ENCODE results near the gene SOWAHB.
"Not testable (repeated sequence)": the region's sequence is repeated elsewhere in the genome, so short reads cannot be mapped to it uniquely, and the experiment has no call there.

SOWAHB gene

DNA sequence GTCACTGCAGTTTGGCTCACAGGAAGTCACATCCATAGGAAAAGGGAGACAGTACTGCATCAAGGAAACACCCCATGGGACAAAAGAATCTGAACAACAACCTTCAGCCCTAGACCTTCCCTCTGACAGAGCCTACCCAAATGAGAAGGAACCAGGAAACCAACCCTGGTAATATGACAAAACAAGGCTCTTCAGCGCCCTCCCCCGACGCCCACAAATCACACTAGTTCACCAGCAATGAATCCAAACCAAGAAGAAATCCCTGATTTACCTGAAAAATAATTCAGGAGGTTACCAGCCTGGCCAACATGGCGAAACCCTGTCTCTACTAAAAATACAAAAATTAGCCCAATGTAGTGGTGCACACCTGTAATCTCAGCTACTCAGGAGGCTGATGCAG is 29.2 kb downstream of the SOWAHB start:
- not testable (repeated sequence) for H3K36me3 ChIP-seq (ENCODE audit: control insufficient read depth, low read depth, low read length); H3K4me3 ChIP-seq (ENCODE audit: low read length); H3K27ac ChIP-seq (ENCODE audit: low read length); H3K27me3 ChIP-seq (ENCODE audit: control insufficient read depth, insufficient read depth, low read length); H3K4me1 ChIP-seq (ENCODE audit: control insufficient read depth, low read depth, low read length); H3K9ac ChIP-seq (ENCODE audit: low read length); H3K9me3 ChIP-seq (ENCODE audit: control insufficient read depth, low read depth, low read length)

GRCh38 chr4:76867880-76868655 is 29.9 kb downstream of the SOWAHB start:
- Histone ChIP-seq H3K27ac (ENCODE audit: low read length) (no peak overlapping the region), H3K27me3 (ENCODE audit: control insufficient read depth, insufficient read depth, low read length) (no peaks in the 10 kb centered on the region), H3K9me3 (ENCODE audit: control insufficient read depth, low read depth, low read length) (no peaks in the 10 kb centered on the region), H3K4me3 (ENCODE audit: low read length) (no peak overlapping the region), H3K4me1 (ENCODE audit: control insufficient read depth, low read depth, low read length) (peaks cover 7% of the 10 kb centered on the region), H3K36me3 (ENCODE audit: control insufficient read depth, low read depth, low read length) (no peaks in the 10 kb centered on the region), H3K9ac (ENCODE audit: low read length) (peak overlapping the region; percentile 28)

DNA sequence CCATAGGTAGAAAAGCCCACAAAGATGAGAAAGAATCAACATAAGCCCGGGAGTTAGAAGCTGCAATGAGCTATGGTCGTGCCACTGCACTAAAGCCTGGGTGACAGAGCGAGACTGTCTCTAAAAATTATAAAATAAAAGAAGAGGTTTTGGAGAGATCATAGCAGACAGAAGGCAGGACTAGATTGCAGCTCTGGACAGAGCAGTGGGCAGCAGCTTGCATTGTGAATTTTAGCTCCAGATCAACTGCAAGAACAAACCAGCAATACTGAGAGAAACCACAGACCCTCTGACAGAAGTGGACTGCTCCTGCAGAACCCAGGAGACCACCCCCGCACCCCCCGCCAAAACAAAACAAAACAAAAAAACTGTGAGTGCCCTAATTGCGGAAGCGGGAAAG is 30.6 kb downstream of the SOWAHB start:
- H3K4me1 ChIP-seq (ENCODE audit: control insufficient read depth, low read depth, low read length): peaks cover 7% of the 10 kb centered on the region
- H3K9ac ChIP-seq (ENCODE audit: low read length): no peak overlapping the region
- H3K4me3 ChIP-seq (ENCODE audit: low read length): no peak overlapping the region
- H3K27ac ChIP-seq (ENCODE audit: low read length): no peak overlapping the region
- no peaks in the 10 kb centered on the region for H3K36me3 ChIP-seq (ENCODE audit: control insufficient read depth, low read depth, low read length)
- no peaks in the 10 kb centered on the region for H3K9me3 ChIP-seq (ENCODE audit: control insufficient read depth, low read depth, low read length)
- no peaks in the 10 kb centered on the region for H3K27me3 ChIP-seq (ENCODE audit: control insufficient read depth, insufficient read depth, low read length)

GRCh38 chr4:76866641-76867040 is 31.3 kb downstream of the SOWAHB start:
- Histone ChIP-seq H3K4me3 (ENCODE audit: low read length) (no peak overlapping the region), H3K9ac (ENCODE audit: low read length) (no peak overlapping the region), H3K27me3 (ENCODE audit: control insufficient read depth, insufficient read depth, low read length) (no peaks in the 10 kb centered on the region), H3K27ac (ENCODE audit: low read length) (no peak overlapping the region), H3K4me1 (ENCODE audit: control insufficient read depth, low read depth, low read length) (peaks cover 7% of the 10 kb centered on the region), H3K9me3 (ENCODE audit: control insufficient read depth, low read depth, low read length) (no peaks in the 10 kb centered on the region), H3K36me3 (ENCODE audit: control insufficient read depth, low read depth, low read length) (no peaks in the 10 kb centered on the region)

DNA sequence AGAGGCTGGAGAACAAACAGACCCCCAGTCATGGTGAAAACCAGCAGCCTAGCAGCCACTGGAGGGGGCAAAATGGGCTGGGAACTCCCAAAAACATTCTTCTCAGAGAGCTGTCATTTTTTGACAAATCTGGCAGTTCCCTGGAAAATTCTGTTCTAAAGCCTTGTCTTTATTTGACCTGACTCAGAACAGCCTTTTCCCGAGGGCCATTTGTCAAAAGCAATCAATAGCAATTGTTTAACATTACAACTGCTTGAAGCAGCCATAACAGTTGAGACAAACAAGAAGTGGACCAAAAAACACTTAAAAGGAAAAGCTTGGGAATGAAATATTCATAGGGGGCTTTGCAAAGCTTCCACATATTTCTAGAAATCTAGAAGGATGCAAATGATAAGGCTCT is 39.6 kb downstream of the SOWAHB start:
- no peaks in the 10 kb centered on the region for H3K9me3 ChIP-seq (ENCODE audit: control insufficient read depth, low read depth, low read length)
- no peak overlapping the region for H3K27ac ChIP-seq (ENCODE audit: low read length)
- H3K36me3 ChIP-seq (ENCODE audit: control insufficient read depth, low read depth, low read length): no peaks in the 10 kb centered on the region
- no peaks in the 10 kb centered on the region for H3K4me1 ChIP-seq (ENCODE audit: control insufficient read depth, low read depth, low read length)
- no peak overlapping the region for H3K4me3 ChIP-seq (ENCODE audit: low read length)
- H3K27me3 ChIP-seq (ENCODE audit: control insufficient read depth, insufficient read depth, low read length): no peaks in the 10 kb centered on the region
- H3K9ac ChIP-seq (ENCODE audit: low read length): no peak overlapping the region

DNA sequence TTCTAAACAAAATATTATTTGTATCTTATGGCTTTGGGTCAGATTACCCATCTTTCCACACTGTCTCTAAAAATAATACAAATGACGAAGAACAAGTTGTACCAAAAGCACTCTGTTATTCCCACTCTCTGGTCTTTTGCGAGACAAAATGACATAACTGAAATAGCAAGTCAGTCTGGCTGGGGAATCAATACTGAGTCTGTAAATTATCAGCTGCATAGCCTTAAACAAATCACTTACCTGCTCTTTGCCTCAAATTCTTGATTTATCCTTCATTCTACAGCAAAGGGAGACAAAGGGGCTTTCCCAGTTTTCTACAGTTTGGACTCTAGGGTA is 40.9 kb downstream of the SOWAHB start:
- no peaks in the 10 kb centered on the region for H3K9me3 ChIP-seq (ENCODE audit: control insufficient read depth, low read depth, low read length)
- no peak overlapping the region for H3K4me3 ChIP-seq (ENCODE audit: low read length)
- H3K9ac ChIP-seq (ENCODE audit: low read length): no peak overlapping the region
- H3K36me3 ChIP-seq (ENCODE audit: control insufficient read depth, low read depth, low read length): no peaks in the 10 kb centered on the region
- no peaks in the 10 kb centered on the region for H3K27me3 ChIP-seq (ENCODE audit: control insufficient read depth, insufficient read depth, low read length)
- no peak overlapping the region for H3K27ac ChIP-seq (ENCODE audit: low read length)
- H3K4me1 ChIP-seq (ENCODE audit: control insufficient read depth, low read depth, low read length): no peaks in the 10 kb centered on the region

GRCh38 chr4:76856243-76857073 is 41.5 kb downstream of the SOWAHB start:
- no peaks in the 10 kb centered on the region for H3K9me3 ChIP-seq (ENCODE audit: control insufficient read depth, low read depth, low read length)
- no peaks in the 10 kb centered on the region for H3K4me1 ChIP-seq (ENCODE audit: control insufficient read depth, low read depth, low read length)
- no peak overlapping the region for H3K9ac ChIP-seq (ENCODE audit: low read length)
- H3K27ac ChIP-seq (ENCODE audit: low read length): no peak overlapping the region
- H3K36me3 ChIP-seq (ENCODE audit: control insufficient read depth, low read depth, low read length): no peaks in the 10 kb centered on the region
- no peak overlapping the region for H3K4me3 ChIP-seq (ENCODE audit: low read length)
- no peaks in the 10 kb centered on the region for H3K27me3 ChIP-seq (ENCODE audit: control insufficient read depth, insufficient read depth, low read length)

DNA sequence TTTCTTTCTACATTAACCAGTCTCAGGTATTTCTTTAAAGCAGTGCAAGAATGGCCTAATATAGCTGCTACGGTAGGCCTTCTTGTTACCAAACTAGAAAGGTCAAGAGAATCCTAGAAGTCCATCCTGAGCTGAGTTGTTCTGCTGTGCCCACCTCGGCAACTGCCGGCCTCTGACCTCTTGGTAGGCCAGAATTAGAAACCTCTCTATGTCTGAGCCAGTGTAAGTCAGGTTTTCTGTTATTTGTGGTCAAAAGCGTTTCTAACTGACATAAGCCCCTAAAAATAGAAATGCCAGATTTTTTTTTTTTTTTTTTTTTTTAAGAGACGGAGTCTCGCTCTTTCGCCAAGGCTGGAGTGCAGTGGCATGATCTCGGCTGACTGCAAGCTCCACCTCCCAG is 43.1 kb downstream of the SOWAHB start:
- Histone ChIP-seq H3K27ac (ENCODE audit: low read length) (no peak overlapping the region), H3K9ac (ENCODE audit: low read length) (no peak overlapping the region), H3K9me3 (ENCODE audit: control insufficient read depth, low read depth, low read length) (no peaks in the 10 kb centered on the region)

GRCh38 chr4:76851375-76851774 is 46.6 kb downstream of the SOWAHB start:
- Histone ChIP-seq H3K4me1 (ENCODE audit: control insufficient read depth, low read depth, low read length) (no peaks in the 10 kb centered on the region), H3K4me3 (ENCODE audit: low read length) (no peak overlapping the region), H3K36me3 (ENCODE audit: control insufficient read depth, low read depth, low read length) (no peaks in the 10 kb centered on the region), H3K9me3 (ENCODE audit: control insufficient read depth, low read depth, low read length) (no peaks in the 10 kb centered on the region), H3K27me3 (ENCODE audit: control insufficient read depth, insufficient read depth, low read length) (no peaks in the 10 kb centered on the region), H3K27ac (ENCODE audit: low read length) (no peak overlapping the region), H3K9ac (ENCODE audit: low read length) (no peak overlapping the region)

More for the DNA sequence above, 43.1 kb downstream of the SOWAHB start:
- H3K27me3 ChIP-seq (ENCODE audit: control insufficient read depth, insufficient read depth, low read length): no peaks in the 10 kb centered on the region
- no peaks in the 10 kb centered on the region for H3K4me1 ChIP-seq (ENCODE audit: control insufficient read depth, low read depth, low read length)
- no peaks in the 10 kb centered on the region for H3K36me3 ChIP-seq (ENCODE audit: control insufficient read depth, low read depth, low read length)
- no peak overlapping the region for H3K4me3 ChIP-seq (ENCODE audit: low read length)

DNA sequence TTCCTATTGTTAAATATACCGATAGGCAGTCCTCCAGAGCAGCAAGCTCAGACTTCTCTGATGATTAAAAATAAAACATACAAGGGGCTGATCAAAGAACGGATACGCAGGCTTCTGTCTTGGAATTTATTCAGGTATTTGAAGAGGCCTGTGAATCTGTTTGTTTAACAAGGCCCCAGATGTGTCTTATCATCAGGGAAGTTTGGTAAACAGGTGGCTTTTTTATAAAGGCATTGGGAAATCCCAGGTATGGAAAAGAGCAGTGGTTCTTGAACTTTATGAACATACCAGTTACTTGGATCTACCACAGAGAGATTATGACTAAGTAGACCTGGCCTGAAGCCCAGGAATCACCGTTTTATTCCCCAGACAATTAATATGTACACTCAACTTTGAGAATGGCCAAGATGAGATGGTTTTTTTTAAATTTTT is 47.9 kb downstream of the SOWAHB start:
- Histone ChIP-seq H3K4me1 (ENCODE audit: control insufficient read depth, low read depth, low read length) (no peaks in the 10 kb centered on the region), H3K27me3 (ENCODE audit: control insufficient read depth, insufficient read depth, low read length) (no peaks in the 10 kb centered on the region), H3K9me3 (ENCODE audit: control insufficient read depth, low read depth, low read length) (no peaks in the 10 kb centered on the region), H3K36me3 (ENCODE audit: control insufficient read depth, low read depth, low read length) (no peaks in the 10 kb centered on the region), H3K9ac (ENCODE audit: low read length) (no peak overlapping the region), H3K4me3 (ENCODE audit: low read length) (no peak overlapping the region), H3K27ac (ENCODE audit: low read length) (no peak overlapping the region)
